Measurements from ENCODE around the gene TXLNA. TPM values are rescaled to one million over a fixed set of nuclear protein-coding genes. Genes with fewer than 3 reads are reported as not detected.
"Not testable (repeated sequence)": the region's sequence is repeated elsewhere in the genome, so short reads cannot be mapped to it uniquely, and the experiment has no call there.

Gene TXLNA
- polyA plus RNA-seq (ENCODE audit: insufficient read length in 10 of 10): 10 to 100 TPM; 27.8 to 44.4 (median 33.7) TPM
- long read RNA-seq, donor 1, full-length matches to known transcripts: 2 of 2 reads
- long read RNA-seq, donor 1, partial matches to known transcripts: 0 of 2 reads
- long read RNA-seq, donor 1, other reads (novel, unspliced or antisense): 0 of 2 reads
- long read RNA-seq, donor 2, full-length matches to known transcripts: 4 of 23 reads
- long read RNA-seq, donor 2, partial matches to known transcripts: 19 of 23 reads
- long read RNA-seq, donor 2, other reads (novel, unspliced or antisense): 0 of 23 reads
- long read RNA-seq, donor 3: 0 reads
- long read RNA-seq, donor 4, full-length matches to known transcripts: 2 of 2 reads
- long read RNA-seq, donor 4, partial matches to known transcripts: 0 of 2 reads
- long read RNA-seq, donor 4, other reads (novel, unspliced or antisense): 0 of 2 reads
- long read RNA-seq, donor 5, full-length matches to known transcripts: 1 of 1 reads
- long read RNA-seq, donor 5, partial matches to known transcripts: 0 of 1 reads
- long read RNA-seq, donor 5, other reads (novel, unspliced or antisense): 0 of 1 reads
- long read RNA-seq, donor 6, full-length matches to known transcripts: 4 of 4 reads
- long read RNA-seq, donor 6, partial matches to known transcripts: 0 of 4 reads
- long read RNA-seq, donor 6, other reads (novel, unspliced or antisense): 0 of 4 reads
- long read RNA-seq, donor 7, full-length matches to known transcripts: 2 of 2 reads
- long read RNA-seq, donor 7, partial matches to known transcripts: 0 of 2 reads
- long read RNA-seq, donor 7, other reads (novel, unspliced or antisense): 0 of 2 reads
- long read RNA-seq, donor 8, full-length matches to known transcripts: 2 of 2 reads
- long read RNA-seq, donor 8, partial matches to known transcripts: 0 of 2 reads
- long read RNA-seq, donor 8, other reads (novel, unspliced or antisense): 0 of 2 reads
- long read RNA-seq, donor 9: 0 reads

GRCh38 chr1:32179443-32180185, at the start of gene TXLNA:
TXLNA (plus strand) TSS chr1:32179675; CDS start chr1:32180346, 671 bp downstream.
- peak; percentile 93 to 99 (median 96) for DNase-seq

GRCh38 chr1:32133950-32134280, 45.6 kb upstream of the TXLNA start:
- DNase-seq: not testable (repeated sequence)

DNA sequence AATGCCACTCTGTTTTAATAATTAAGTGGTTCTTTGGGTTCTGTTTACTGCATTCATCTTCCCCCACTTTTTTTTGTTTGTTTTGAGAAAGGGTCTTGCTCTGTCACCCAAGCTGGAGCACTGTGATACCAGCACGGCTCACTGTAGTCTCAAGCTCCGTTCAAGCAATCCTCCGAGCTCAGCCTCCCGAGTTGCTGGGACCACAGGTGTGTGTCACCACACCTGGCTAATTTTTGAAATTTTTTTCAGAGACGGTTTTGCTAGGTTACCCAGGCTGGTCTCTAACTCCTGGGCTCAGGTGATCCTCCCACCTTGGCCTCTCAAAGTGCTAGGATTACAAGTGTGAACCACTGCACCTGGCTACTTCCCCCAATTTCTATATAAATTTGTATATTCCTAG, 42.4 kb upstream of the TXLNA start:
- DNase-seq: no peak

DNA sequence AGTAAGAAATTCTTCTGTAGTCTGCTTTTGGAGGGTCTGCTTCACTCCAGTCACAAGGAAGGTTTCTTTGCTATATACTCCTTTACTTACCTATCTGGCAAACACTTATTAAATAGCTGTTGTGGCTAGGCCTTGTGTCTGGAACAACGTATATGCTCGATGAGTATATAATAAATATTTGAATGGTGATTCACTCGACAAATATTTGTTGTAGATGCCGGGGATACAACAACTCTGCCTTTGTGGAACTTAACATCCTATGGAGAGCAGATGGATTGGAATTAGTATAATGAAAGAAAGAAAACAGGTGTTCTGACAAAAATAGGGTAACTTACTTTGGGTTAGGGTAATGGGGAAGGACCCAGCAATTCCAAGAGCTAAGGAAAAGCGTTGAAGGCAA, 40.5 kb upstream of the TXLNA start:
- DNase-seq: no peak

DNA sequence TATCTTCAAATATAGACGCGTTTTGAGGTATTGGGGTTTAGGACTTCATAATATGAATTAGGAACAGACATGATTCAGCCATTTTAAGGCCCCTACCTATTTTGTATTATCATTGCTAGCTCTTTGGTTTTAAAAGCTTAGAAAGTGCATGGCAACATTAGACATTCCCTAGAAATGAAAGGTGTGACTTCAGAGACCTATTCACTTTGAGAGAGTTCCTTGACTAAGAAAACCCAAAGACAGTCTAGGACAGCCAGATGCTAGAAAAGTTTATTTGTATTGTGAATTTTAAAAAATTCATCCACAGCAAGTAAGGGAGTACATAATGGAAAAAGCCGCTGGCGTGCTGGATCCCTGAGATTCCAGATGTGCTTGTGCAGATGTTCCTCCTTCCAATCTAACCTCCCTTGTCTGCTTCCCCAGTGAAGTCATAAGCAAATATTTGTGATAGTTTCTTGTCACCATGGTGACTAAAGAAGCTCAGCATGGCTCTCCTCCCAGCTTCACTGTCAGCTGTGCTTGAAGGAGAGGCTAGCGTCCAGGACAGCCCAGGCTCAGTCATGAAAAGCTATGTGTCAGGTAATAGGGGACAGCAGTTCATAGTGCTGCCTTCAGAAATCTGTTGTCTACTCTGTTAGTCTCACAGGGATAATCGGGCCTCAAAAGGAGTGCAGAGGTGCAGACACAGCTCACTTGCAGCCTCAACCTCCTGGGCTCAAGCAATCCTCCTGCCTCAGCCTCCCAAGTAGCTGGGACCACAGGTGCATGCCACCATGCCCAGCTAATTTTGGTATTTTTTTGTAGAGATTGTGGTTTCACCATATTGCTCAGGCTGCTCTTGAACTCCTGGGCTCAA, 36.8 kb upstream of the TXLNA start:
- peak; percentile 90 to 97 (median 93) for DNase-seq

- DNase-seq: not testable (repeated sequence)
Observed at GRCh38 chr1:32143302-32143695, 36.2 kb upstream of the TXLNA start.

DNA sequence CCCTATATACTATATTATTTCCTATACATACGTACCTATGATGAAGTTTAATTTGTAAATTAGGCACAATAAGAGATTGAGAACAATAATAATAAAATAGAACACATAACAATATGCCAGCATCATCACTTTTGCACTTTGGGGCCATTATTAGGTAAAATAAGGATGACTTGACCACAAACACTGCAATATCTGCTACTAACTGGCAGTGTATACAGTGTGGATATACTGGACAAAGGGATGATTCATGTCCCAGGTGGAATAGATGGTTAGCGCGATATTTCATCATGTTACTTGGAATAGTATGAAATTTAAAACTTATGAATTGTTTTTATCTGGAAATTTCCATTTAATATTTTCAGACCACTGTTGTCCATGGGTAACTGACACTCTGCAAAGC, 35.4 kb upstream of the TXLNA start:
- peak in 1 of 3 donors; percentile 34 for DNase-seq

DNA sequence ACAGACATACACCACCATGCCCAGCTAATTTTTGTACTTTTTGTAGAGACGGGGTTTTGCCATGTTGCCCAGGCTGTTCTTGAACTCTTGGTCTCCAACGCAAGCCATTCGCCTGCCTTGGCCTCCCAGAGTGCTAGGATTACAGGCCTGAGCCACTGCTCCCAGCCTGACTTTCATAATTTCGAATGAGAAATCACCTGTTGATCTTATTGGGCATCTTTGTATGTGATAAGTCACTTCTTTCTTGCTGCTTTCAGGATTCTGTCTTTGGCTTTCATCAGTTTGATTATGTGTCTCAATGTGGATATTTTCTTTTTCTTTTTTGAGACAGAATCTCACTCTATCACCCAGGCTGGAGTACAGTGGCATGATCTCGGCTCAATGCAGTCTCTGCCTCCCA, 31.7 kb upstream of the TXLNA start:
- not testable (repeated sequence) for DNase-seq

GRCh38 chr1:32150847-32151246, 28.6 kb upstream of the TXLNA start:
- no peak for DNase-seq

- peak; percentile 52 to 86 (median 63) for DNase-seq
Observed at GRCh38 chr1:32151319-32151787, 28.1 kb upstream of the TXLNA start.

- DNase-seq: no peak
Observed at GRCh38 chr1:32159189-32159588, 20.3 kb upstream of the TXLNA start.

GRCh38 chr1:32163405-32163804, 16.1 kb upstream of the TXLNA start:
- no peak for DNase-seq

- not testable (repeated sequence) for DNase-seq
Observed at GRCh38 chr1:32165633-32166032, 13.8 kb upstream of the TXLNA start.

DNA sequence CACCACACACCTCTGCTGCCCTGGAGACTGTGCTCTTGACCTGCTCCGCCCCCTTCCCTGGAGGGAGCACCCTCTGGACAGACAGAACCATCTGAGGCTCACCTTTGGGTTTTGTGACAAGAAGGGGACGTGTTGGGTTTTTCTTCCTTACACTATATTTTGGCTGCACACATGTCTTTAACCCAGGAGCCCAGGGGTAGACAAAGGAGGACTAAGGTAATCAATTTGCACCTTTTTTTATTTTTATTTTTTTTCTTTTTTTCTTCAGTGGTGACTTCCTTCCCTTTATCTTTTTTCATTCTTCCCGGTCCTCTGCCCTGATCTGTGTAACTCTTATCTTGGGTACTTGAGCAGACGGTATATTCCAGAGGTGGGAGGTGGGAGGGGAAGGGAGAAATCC, 8.5 kb upstream of the TXLNA start:
- DNase-seq: no peak

GRCh38 chr1:32172621-32173245, 6.7 kb upstream of the TXLNA start:
- DNase-seq: no peak

DNA sequence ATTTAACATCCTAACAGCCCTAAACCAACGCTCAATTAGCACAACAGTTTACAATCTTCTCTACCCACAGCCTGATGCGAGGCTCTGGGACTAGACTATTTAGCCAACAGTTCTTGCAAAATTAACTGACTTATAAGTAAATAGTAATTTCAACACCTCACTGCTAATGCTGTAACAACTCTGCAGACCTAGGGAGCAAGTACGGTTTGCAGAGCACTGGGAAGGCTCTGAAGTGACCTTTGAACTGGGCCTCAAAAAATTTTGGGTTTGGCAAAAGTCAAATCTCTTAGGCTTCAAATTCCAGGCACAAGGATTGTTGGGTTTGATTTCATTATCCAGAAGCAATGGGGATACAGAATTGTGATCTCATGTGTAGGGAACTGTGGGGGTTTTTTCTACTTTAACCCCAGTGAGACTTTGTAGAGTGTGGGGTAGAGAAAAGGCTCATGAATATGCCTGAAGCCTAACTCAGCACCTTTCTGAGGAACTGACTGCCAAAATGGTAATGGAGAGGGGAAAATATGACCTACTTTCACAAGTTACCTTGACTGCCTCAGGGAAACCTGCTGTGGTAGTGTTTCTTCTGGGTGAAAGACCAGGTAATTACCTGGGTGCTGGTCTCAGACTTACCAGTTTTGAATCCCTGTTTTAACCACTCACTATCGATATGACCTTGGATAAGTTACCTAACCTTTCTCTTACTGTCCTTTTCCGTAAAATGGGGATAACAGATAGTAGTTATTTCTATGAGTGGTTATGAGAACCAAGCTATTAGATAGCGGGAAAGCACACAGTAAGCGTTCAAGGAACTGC, 889 bp upstream of the TXLNA start:
- DNase-seq: no peak

- DNase-seq: no peak
Observed at GRCh38 chr1:32179193-32179442, 357 bp upstream of the TXLNA start.

GRCh38 chr1:32180186-32181060, 948 bp downstream of the TXLNA start:
- DNase-seq: peak in 1 of 3 donors; percentile 59

GRCh38 chr1:32181065-32181464, 1.6 kb downstream of the TXLNA start:
- no peak for DNase-seq
